ENCODE results near the gene CNOT6.

GRCh38 chr5:180455872-180456271 is 38.3 kb upstream of the CNOT6 start:
- TF ChIP-seq, protein P1, sequence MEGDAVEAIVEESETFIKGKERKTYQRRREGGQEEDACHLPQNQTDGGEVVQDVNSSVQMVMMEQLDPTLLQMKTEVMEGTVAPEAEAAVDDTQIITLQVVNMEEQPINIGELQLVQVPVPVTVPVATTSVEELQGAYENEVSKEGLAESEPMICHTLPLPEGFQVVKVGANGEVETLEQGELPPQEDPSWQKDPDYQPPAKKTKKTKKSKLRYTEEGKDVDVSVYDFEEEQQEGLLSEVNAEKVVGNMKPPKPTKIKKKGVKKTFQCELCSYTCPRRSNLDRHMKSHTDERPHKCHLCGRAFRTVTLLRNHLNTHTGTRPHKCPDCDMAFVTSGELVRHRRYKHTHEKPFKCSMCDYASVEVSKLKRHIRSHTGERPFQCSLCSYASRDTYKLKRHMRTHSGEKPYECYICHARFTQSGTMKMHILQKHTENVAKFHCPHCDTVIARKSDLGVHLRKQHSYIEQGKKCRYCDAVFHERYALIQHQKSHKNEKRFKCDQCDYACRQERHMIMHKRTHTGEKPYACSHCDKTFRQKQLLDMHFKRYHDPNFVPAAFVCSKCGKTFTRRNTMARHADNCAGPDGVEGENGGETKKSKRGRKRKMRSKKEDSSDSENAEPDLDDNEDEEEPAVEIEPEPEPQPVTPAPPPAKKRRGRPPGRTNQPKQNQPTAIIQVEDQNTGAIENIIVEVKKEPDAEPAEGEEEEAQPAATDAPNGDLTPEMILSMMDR (IDR thresholded peaks at IDR 0.05), result no peak
- TF ChIP-seq TAF1 (IDR thresholded peaks at IDR 0.05; ENCODE audit: borderline replicate concordance, low read depth, low read length), result no peak
